Activated T-cell treated with anti-CD3 and anti-CD28 coated beads, Interleukin-2, amount 50 U/mL, for 1 hour (primary cell): ENCODE measurements around the gene PPP6R2.
A peak's percentile ranks its signal among the peaks of the same experiment; 100 is the strongest.

Source experiments
- DNase-seq: peaks from one replicate; pipeline ENCODE4 v3.0.0-alpha.2; 2020

PPP6R2 gene

GRCh38 chr22:50306753-50307749 is 36.1 kb upstream of the PPP6R2 start, which contains the start of gene PLXNB2:
Gene PLXNB2, minus strand, starts transcription at chr22:50307646. Its CDS starts 17,062 bp downstream, at chr22:50290584.
- DNase-seq: peak; percentile 53

- DNase-seq: no peak
These were observed 35.1 kb upstream of the PPP6R2 start for GRCh38 chr22:50307890-50308596.

GRCh38 chr22:50308597-50308935 is 34.6 kb upstream of the PPP6R2 start:
- no peak for DNase-seq

GRCh38 chr22:50308986-50309600 is 34.0 kb upstream of the PPP6R2 start:
- no peak for DNase-seq

GRCh38 chr22:50309601-50309991 is 33.5 kb upstream of the PPP6R2 start:
- DNase-seq: no peak

GRCh38 chr22:50310031-50310722 is 33.0 kb upstream of the PPP6R2 start:
- DNase-seq: no peak

GRCh38 chr22:50310949-50311444 is 32.1 kb upstream of the PPP6R2 start:
- DNase-seq: no peak

- no peak for DNase-seq
These were observed 31.3 kb upstream of the PPP6R2 start for GRCh38 chr22:50311606-50312351.

GRCh38 chr22:50312371-50312770 is 30.8 kb upstream of the PPP6R2 start:
- DNase-seq: no peak

GRCh38 chr22:50313021-50313420 is 30.1 kb upstream of the PPP6R2 start:
- no peak for DNase-seq

GRCh38 chr22:50313600-50313999 is 29.5 kb upstream of the PPP6R2 start:
- no peak for DNase-seq

- DNase-seq: no peak
These were observed 29.1 kb upstream of the PPP6R2 start for GRCh38 chr22:50314081-50314454.

GRCh38 chr22:50314455-50315288 is 28.5 kb upstream of the PPP6R2 start:
- DNase-seq: peak; percentile 67

- DNase-seq: no peak
These were observed 27.6 kb upstream of the PPP6R2 start for GRCh38 chr22:50315289-50316113.

GRCh38 chr22:50316114-50317065 is 26.7 kb upstream of the PPP6R2 start:
- DNase-seq: no peak

- DNase-seq: no peak
These were observed 25.9 kb upstream of the PPP6R2 start for GRCh38 chr22:50317178-50317577.

GRCh38 chr22:50317674-50318073 is 25.5 kb upstream of the PPP6R2 start:
- DNase-seq: no peak

GRCh38 chr22:50318356-50318697 is 24.8 kb upstream of the PPP6R2 start:
- DNase-seq: no peak
